HEK293 (cell line): ENCODE data around the gene RILP.

ENCODE experiments used
- CTCF ChIA-PET: fragments of 350-600 bp; formaldehyde crosslinking; extraction: SDS; loops from one replicate; lab custom pipeline; 2021; ENCODE audit warnings: antibody characterized with exemption; lab: Yijun Ruan, JAX
- POLR2A ChIA-PET: fragments of 300-600 bp; formaldehyde crosslinking; extraction: SDS; loops from one replicate; lab custom pipeline; 2020; ENCODE audit warnings: antibody characterized with exemption, inconsistent platforms; lab: Yijun Ruan, JAX
- H3K27ac ChIP-seq: fragments of 200-500 bp; sonication (Bioruptor generic); 2 replicates; pipeline ENCODE4 v1.5.1; 2014; ENCODE audit warnings: low read depth, low read length, control low read depth, inconsistent platforms; ENCODE audit errors: extremely low read depth
- H3K36me3 ChIP-seq, 2 experiments: fragments of 200-500 bp in 1 of 2; sonication (Bioruptor generic) in 1 of 2; 1 replicate in 1 of 2; 2 replicates in 1 of 2; pipeline ENCODE4 v1.5.1; 2014 to 2017; ENCODE audit warnings: inconsistent platforms in 2 of 2, low read length in 2 of 2; ENCODE audit not compliant: control insufficient read depth in 2 of 2, insufficient read depth in 1 of 2
- H3K4me1 ChIP-seq: fragments of 200-500 bp; sonication (Bioruptor generic); 2 replicates; pipeline ENCODE4 v1.5.1; 2014; ENCODE audit warnings: mild to moderate bottlenecking, low read length, inconsistent platforms; ENCODE audit not compliant: control insufficient read depth, insufficient read depth
- H3K4me3 ChIP-seq: 2 replicates; pipeline ENCODE4 v1.5.1; 2011; ENCODE audit warnings: low read depth, mild to moderate bottlenecking, control low read depth, low read length, moderate library complexity
- H3K9me3 ChIP-seq: fragments of 200-500 bp; sonication (Bioruptor generic); 2 replicates; pipeline ENCODE4 v1.5.1; 2014; ENCODE audit warnings: low read depth, low read length, inconsistent platforms; ENCODE audit not compliant: control insufficient read depth, insufficient read depth
- ATF2 ChIP-seq: fragments of 450-650 bp; formaldehyde crosslinking; IDR thresholded peaks from 2 replicates; pipeline ENCODE4 v1.5.1; 2016; ENCODE audit warnings: missing biosample characterization, missing genetic modification characterization, low read depth
- FEZF1 ChIP-seq: fragments of 450-650 bp; formaldehyde crosslinking; IDR thresholded peaks from 2 replicates; pipeline ENCODE4 v1.5.1; 2016; ENCODE audit warnings: missing biosample characterization, missing genetic modification characterization
- GLI2 ChIP-seq: fragments of 450-650 bp; formaldehyde crosslinking; IDR thresholded peaks from 2 replicates; pipeline ENCODE4; 2017; ENCODE audit warnings: missing biosample characterization, missing genetic modification characterization, low read depth, borderline replicate concordance
- HOXD13 ChIP-seq: sonication (generic); formaldehyde crosslinking; IDR thresholded peaks from 2 replicates; pipeline ENCODE4 v1.8.0; 2022; ENCODE audit warnings: missing genetic modification reagents, borderline replicate concordance
- KLF10 ChIP-seq: fragments of 450-650 bp; IDR thresholded peaks from 2 replicates; pipeline ENCODE4 v1.5.1; 2018; ENCODE audit warnings: missing biosample characterization, mild to moderate bottlenecking, missing genetic modification characterization
- KLF16 ChIP-seq: fragments of 450-650 bp; formaldehyde crosslinking; IDR thresholded peaks from 2 replicates; pipeline ENCODE4 v1.5.1; 2017; ENCODE audit warnings: missing biosample characterization, missing genetic modification characterization
- RBAK ChIP-seq: fragments of 450-650 bp; formaldehyde crosslinking; IDR thresholded peaks from 2 replicates; pipeline ENCODE4 v1.5.1; 2016; ENCODE audit warnings: missing biosample characterization, missing genetic modification characterization
- SP7 ChIP-seq: fragments of 450-650 bp; formaldehyde crosslinking; IDR thresholded peaks from 2 replicates; pipeline ENCODE4 v1.5.1; 2016; ENCODE audit warnings: missing biosample characterization, missing genetic modification characterization
- ZNF24 ChIP-seq: fragments of 450-650 bp; formaldehyde crosslinking; IDR thresholded peaks from 2 replicates; pipeline ENCODE4 v1.5.1; 2016; ENCODE audit warnings: missing biosample characterization, missing genetic modification characterization
- ZNF335 ChIP-seq: fragments of 450-650 bp; formaldehyde crosslinking; conservative IDR thresholded peaks from 2 replicates; pipeline ENCODE4 v1.5.1; 2016; ENCODE audit warnings: missing biosample characterization, missing genetic modification characterization
- ZNF426 ChIP-seq: fragments of 450-650 bp; formaldehyde crosslinking; IDR thresholded peaks from 2 replicates; pipeline ENCODE4 v1.5.1; 2017; ENCODE audit warnings: missing biosample characterization, missing genetic modification characterization, mild to moderate bottlenecking, inconsistent platforms, moderate library complexity
- ZNF510 ChIP-seq: fragments of 450-650 bp; formaldehyde crosslinking; IDR thresholded peaks from 2 replicates; pipeline ENCODE4 v1.5.1; 2018; ENCODE audit warnings: mild to moderate bottlenecking, missing genetic modification characterization, missing biosample characterization; ENCODE audit not compliant: insufficient replicate concordance
- ZNF514 ChIP-seq: fragments of 450-650 bp; formaldehyde crosslinking; IDR thresholded peaks from 2 replicates; pipeline ENCODE4 v1.5.1; 2016; ENCODE audit warnings: missing biosample characterization, missing genetic modification characterization
- ZNF544 ChIP-seq: fragments of 450-650 bp; formaldehyde crosslinking; IDR thresholded peaks from 2 replicates; pipeline ENCODE4 v1.5.0; 2017; ENCODE audit warnings: missing biosample characterization, missing genetic modification characterization
- ZNF707 ChIP-seq: fragments of 450-650 bp; formaldehyde crosslinking; IDR thresholded peaks from 2 replicates; pipeline ENCODE4 v1.5.1; 2016; ENCODE audit warnings: missing biosample characterization, missing genetic modification characterization
- ZNF76 ChIP-seq: fragments of 450-650 bp; formaldehyde crosslinking; IDR thresholded peaks from 2 replicates; pipeline ENCODE4; 2016; ENCODE audit warnings: low read depth, missing biosample characterization, missing genetic modification characterization, borderline replicate concordance
- TF ChIP-seq, protein P1 (sequence below): fragments of 450-650 bp; formaldehyde crosslinking; IDR thresholded peaks from 2 replicates; pipeline ENCODE4 v1.5.1; 2016; ENCODE audit warnings: missing biosample characterization, missing genetic modification characterization
- TF ChIP-seq, protein P2 (sequence below): sonication (generic); formaldehyde crosslinking; IDR thresholded peaks from 2 replicates; pipeline ENCODE4 v1.8.1; 2022; ENCODE audit warnings: mild to moderate bottlenecking, moderate library complexity, missing genetic modification reagents
- TF ChIP-seq, protein P3 (sequence below): fragments of 450-650 bp; formaldehyde crosslinking; IDR thresholded peaks from 2 replicates; pipeline ENCODE4 v1.5.1; 2017; ENCODE audit warnings: missing biosample characterization, missing genetic modification characterization

The RILP gene

GRCh38 chr17:1612400-1612799 lies 37.3 kb downstream of the RILP start (continued):
- TF ChIP-seq, protein P1, sequence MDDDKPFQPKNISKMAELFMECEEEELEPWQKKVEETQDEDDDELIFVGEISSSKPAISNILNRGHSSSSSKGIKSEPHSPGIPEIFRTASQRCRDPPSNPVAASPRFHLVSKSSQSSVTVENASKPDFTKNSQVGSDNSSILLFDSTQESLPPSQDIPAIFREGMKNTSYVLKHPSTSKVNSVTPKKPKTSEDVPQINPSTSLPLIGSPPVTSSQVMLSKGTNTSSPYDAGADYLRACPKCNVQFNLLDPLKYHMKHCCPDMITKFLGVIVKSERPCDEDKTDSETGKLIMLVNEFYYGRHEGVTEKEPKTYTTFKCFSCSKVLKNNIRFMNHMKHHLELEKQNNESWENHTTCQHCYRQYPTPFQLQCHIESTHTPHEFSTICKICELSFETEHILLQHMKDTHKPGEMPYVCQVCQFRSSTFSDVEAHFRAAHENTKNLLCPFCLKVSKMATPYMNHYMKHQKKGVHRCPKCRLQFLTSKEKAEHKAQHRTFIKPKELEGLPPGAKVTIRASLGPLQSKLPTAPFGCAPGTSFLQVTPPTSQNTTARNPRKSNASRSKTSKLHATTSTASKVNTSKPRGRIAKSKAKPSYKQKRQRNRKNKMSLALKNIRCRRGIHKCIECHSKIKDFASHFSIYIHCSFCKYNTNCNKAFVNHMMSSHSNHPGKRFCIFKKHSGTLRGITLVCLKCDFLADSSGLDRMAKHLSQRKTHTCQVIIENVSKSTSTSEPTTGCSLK (tag by site-specific recombination) = no peak
- TF ChIP-seq FEZF1 (tag by site-specific recombination) (no peak), ZNF544 (tag by site-specific recombination) (no peak), ATF2 (tag by site-specific recombination) (no peak), ZNF426 (no peak), KLF10 (tag by site-specific recombination) (no peak)
- TF ChIP-seq, protein P2, sequence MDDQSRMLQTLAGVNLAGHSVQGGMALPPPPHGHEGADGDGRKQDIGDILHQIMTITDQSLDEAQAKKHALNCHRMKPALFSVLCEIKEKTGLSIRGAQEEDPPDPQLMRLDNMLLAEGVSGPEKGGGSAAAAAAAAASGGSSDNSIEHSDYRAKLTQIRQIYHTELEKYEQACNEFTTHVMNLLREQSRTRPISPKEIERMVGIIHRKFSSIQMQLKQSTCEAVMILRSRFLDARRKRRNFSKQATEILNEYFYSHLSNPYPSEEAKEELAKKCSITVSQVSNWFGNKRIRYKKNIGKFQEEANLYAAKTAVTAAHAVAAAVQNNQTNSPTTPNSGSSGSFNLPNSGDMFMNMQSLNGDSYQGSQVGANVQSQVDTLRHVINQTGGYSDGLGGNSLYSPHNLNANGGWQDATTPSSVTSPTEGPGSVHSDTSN (CRISPR knock-in tag) = no peak

DNA sequence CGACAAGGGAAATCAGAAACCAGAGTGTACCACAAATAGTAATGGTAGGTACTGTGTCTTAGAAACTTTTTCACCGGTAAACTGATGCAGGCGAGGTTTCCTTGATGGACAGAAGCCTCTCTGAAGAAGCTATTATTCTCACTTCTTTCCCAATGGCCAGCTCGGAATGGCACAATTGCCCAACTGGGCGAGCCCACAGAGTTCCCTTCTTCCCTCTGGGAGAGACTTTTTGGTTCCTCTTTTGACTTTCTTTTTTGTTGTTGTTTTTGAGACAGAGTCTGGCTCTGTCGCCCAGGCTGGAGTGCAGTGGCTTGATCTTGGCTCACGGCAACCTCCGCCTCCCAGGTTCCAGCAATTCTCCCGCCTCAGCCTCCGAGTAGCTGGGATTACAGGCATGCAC lies 38.0 kb downstream of the RILP start:
- ChIA-PET CTCF (interaction anchor here (0.7 to 1.5 kb wide), 2 partner anchors 19 to 212 kb away, joined by 3 to 4 read pairs; no protein-coding TSS in a partner anchor), POLR2A (interaction anchor here (0.7 kb wide), 3 partner anchors 18 to 121 kb away, joined by 3 to 5 read pairs (median 3); no protein-coding TSS in a partner anchor)
- H3K4me1 ChIP-seq = no peaks in the 10 kb centered on the region
- no peak overlapping the region for H3K27ac ChIP-seq
- no peaks in the 10 kb centered on the region for H3K9me3 ChIP-seq
- no peaks in the 10 kb centered on the region; a peak in 1 of 3 replicates for H3K36me3 ChIP-seq
- no peak overlapping the region for H3K4me3 ChIP-seq
- TF ChIP-seq KLF16 (tag by site-specific recombination) = no peak
- TF ChIP-seq ZNF510 (tag by site-specific recombination) = no peak
- no peak for TF ChIP-seq ZNF24 (tag by site-specific recombination)
- TF ChIP-seq HOXD13 (CRISPR knock-in tag) = no peak
- no peak for TF ChIP-seq RBAK (tag by site-specific recombination)
- no peak for TF ChIP-seq ZNF707 (tag by site-specific recombination)
- TF ChIP-seq ZNF335 (tag by site-specific recombination) = no peak
- TF ChIP-seq, protein P3, sequence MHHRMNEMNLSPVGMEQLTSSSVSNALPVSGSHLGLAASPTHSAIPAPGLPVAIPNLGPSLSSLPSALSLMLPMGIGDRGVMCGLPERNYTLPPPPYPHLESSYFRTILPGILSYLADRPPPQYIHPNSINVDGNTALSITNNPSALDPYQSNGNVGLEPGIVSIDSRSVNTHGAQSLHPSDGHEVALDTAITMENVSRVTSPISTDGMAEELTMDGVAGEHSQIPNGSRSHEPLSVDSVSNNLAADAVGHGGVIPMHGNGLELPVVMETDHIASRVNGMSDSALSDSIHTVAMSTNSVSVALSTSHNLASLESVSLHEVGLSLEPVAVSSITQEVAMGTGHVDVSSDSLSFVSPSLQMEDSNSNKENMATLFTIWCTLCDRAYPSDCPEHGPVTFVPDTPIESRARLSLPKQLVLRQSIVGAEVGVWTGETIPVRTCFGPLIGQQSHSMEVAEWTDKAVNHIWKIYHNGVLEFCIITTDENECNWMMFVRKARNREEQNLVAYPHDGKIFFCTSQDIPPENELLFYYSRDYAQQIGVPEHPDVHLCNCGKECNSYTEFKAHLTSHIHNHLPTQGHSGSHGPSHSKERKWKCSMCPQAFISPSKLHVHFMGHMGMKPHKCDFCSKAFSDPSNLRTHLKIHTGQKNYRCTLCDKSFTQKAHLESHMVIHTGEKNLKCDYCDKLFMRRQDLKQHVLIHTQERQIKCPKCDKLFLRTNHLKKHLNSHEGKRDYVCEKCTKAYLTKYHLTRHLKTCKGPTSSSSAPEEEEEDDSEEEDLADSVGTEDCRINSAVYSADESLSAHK (tag by site-specific recombination) = no peak
- no peak for TF ChIP-seq SP7 (tag by site-specific recombination)
- no peak for TF ChIP-seq GLI2 (tag by site-specific recombination)
- TF ChIP-seq ZNF514 (tag by site-specific recombination) = no peak
- no peak for TF ChIP-seq ZNF76
